GM19240 (cell line): Measurements from ENCODE around the gene XAB2.
"Not testable (repeated sequence)": the region's sequence is repeated elsewhere in the genome, so short reads cannot be mapped to it uniquely, and the experiment has no call there.

ENCODE experiments used
- DNase-seq: peaks from one replicate; pipeline ENCODE4 v3.0.0; 2011; ENCODE audit warnings: low spot score; ENCODE audit not compliant: insufficient read length

The XAB2 gene

GRCh38 chr19:7579182-7579581 lies 50.2 kb downstream of the XAB2 start:
- DNase-seq = no peak

DNA sequence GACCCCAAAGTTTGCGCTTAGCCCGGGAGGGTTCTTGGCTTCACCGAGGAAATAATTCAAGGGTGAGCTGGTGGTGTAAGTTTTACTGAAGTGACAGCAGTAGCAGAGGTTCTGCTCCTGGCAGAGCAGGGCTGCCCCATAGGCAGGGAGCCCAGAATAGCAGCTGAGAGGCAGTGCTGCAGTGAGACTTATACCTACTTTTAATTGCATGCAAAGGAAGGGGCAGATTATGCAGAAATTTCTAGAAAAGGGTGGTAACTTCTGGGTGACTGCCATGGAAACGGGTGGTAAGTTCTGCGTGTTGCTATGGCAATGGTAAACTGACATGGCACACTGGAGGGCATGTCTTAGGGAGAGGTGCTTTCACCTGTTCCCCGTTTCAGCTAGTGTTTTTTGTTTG lies 51.2 kb downstream of the XAB2 start:
- no peak for DNase-seq

- not testable (repeated sequence) for DNase-seq
Observed at GRCh38 chr19:7577422-7577821, 51.9 kb downstream of the XAB2 start.

GRCh38 chr19:7575434-7576040 lies 53.8 kb downstream of the XAB2 start:
- DNase-seq = no peak

DNA sequence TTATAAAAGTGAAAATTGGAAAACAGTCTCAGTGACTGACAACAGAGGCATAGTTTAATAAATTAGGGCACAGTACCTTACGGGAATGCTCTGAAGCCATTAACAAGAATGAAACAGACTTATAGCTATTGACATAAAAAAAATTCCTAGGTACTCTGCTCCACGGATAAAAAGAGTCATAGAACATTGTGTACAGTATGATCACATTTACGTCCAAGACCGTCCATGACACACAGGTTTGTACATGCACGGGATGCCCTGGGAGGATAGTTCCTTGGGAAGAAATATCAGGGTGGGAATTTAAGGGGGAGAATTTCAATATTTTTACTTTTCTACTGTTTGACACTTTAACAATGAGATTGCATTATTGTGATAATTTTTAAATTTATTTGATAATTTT lies 58.6 kb downstream of the XAB2 start:
- no peak for DNase-seq
